WERI-Rb-1 (cell line): Measurements from ENCODE around the gene SEC24D.

Experiments
- DNase-seq: peaks from one replicate; pipeline ENCODE4 v3.0.0-alpha.2; 2020
- H3K27ac ChIP-seq: fragments of 250-450 bp; sonication (Bioruptor Pico); 2 replicates; pipeline ENCODE4 v1.5.1; 2020; ENCODE audit warnings: mild to moderate bottlenecking, moderate library complexity
- H3K27me3 ChIP-seq: fragments of 250-450 bp; sonication (Bioruptor Pico); 2 replicates; pipeline ENCODE4 v1.5.1; 2021; ENCODE audit warnings: mild to moderate bottlenecking, low read depth, moderate library complexity; ENCODE audit not compliant: insufficient read depth, severe bottlenecking
- H3K36me3 ChIP-seq: fragments of 250-450 bp; sonication (Bioruptor Pico); 2 replicates; pipeline ENCODE4 v1.5.1; 2020; ENCODE audit warnings: mild to moderate bottlenecking, moderate library complexity
- H3K4me3 ChIP-seq: 2 replicates; pipeline ENCODE4 v1.5.1; 2011; ENCODE audit warnings: low read depth, mild to moderate bottlenecking, control low read depth, low read length
- H3K9me3 ChIP-seq: fragments of 250-450 bp; sonication (Bioruptor Pico); 2 replicates; pipeline ENCODE4 v1.5.1; 2021; ENCODE audit warnings: mild to moderate bottlenecking, moderate library complexity; ENCODE audit not compliant: severe bottlenecking
- CTCF ChIP-seq: IDR thresholded peaks from 2 replicates; pipeline ENCODE4 v1.5.1; 2011; ENCODE audit warnings: low read depth, mild to moderate bottlenecking, control low read depth, inconsistent platforms, low read length

SEC24D gene

GRCh38 chr4:118759481-118759880 is 76.4 kb downstream of the SEC24D start:
- Histone ChIP-seq H3K36me3 (peaks cover 7% of the 10 kb centered on the region), H3K27me3 (no peaks in the 10 kb centered on the region), H3K27ac (no peak overlapping the region), H3K9me3 (no peaks in the 10 kb centered on the region), H3K4me3 (no peak overlapping the region)
- TF ChIP-seq CTCF: no peak
- DNase-seq: no peak

- no peak for DNase-seq
- no peaks in the 10 kb centered on the region for H3K9me3 ChIP-seq
- no peak for TF ChIP-seq CTCF
- H3K4me3 ChIP-seq: no peak overlapping the region
- no peak overlapping the region for H3K27ac ChIP-seq
- H3K36me3 ChIP-seq: peaks cover 2% of the 10 kb centered on the region; the same call in 1 of the 2 replicates
- no peaks in the 10 kb centered on the region for H3K27me3 ChIP-seq
Measured at GRCh38 chr4:118758293-118758692, 77.6 kb downstream of the SEC24D start.

GRCh38 chr4:118757761-118758251 is 78.1 kb downstream of the SEC24D start:
- Histone ChIP-seq H3K27me3 (no peaks in the 10 kb centered on the region), H3K9me3 (no peaks in the 10 kb centered on the region), H3K27ac (no peak overlapping the region), H3K4me3 (no peak overlapping the region), H3K36me3 (peaks cover 2% of the 10 kb centered on the region; the same call in 1 of the 2 replicates)
- TF ChIP-seq CTCF: no peak
- DNase-seq: no peak

- Histone ChIP-seq H3K27me3 (no peaks in the 10 kb centered on the region), H3K27ac (no peak overlapping the region), H3K4me3 (no peak overlapping the region), H3K9me3 (no peaks in the 10 kb centered on the region), H3K36me3 (peaks cover 2% of the 10 kb centered on the region; the same call in 1 of the 2 replicates)
- DNase-seq: no peak
- no peak for TF ChIP-seq CTCF
Measured at GRCh38 chr4:118756958-118757357, 79.0 kb downstream of the SEC24D start.

GRCh38 chr4:118756429-118756828 is 79.5 kb downstream of the SEC24D start:
- Histone ChIP-seq H3K27ac (no peak overlapping the region), H3K9me3 (no peaks in the 10 kb centered on the region), H3K36me3 (peaks cover 7% of the 10 kb centered on the region), H3K4me3 (no peak overlapping the region), H3K27me3 (no peaks in the 10 kb centered on the region)
- no peak for DNase-seq
- no peak for TF ChIP-seq CTCF
